Measurements from ENCODE around the gene CDR2. TPM values are rescaled to one million over a fixed set of nuclear protein-coding genes. Genes with fewer than 3 reads are reported as not detected.
A peak's percentile ranks its signal among the peaks of the same experiment; 100 is the strongest.

CDR2 gene
- total and polyA plus RNA-seq, 2 of the 13 experiments (the other 11 are each of a cell fraction or from before 2014, with no cell fraction given): 59.0 to 78.9 TPM

GRCh38 chr16:22324787-22325597, 49.4 kb downstream of the CDR2 start (continued):
- TF ChIP-seq ZNF550 (CRISPR knock-in tag; IDR thresholded peaks at IDR 0.05; ENCODE audit: borderline replicate concordance): no peak
- TF ChIP-seq ZNF549 (CRISPR knock-in tag; IDR thresholded peaks at IDR 0.05): no peak
- no peak for TF ChIP-seq PAXIP1 (CRISPR knock-in tag; conservative IDR thresholded peaks at IDR 0.05)
- TF ChIP-seq ZNF263 (CRISPR knock-in tag; IDR thresholded peaks at IDR 0.05): peak; percentile 61; the same call in 1 of the 2 replicates
- peak; percentile 38; the same call in 1 of the 2 replicates for TF ChIP-seq POLR2AphosphoS2 (IDR thresholded peaks at IDR 0.05; ENCODE audit: low read depth, low read length)
- no peak for TF ChIP-seq MTA3 (CRISPR knock-in tag; IDR thresholded peaks at IDR 0.05)
- no peak for TF ChIP-seq CREM (IDR thresholded peaks at IDR 0.05)
- no peak for TF ChIP-seq CREM (CRISPR knock-in tag; IDR thresholded peaks at IDR 0.05)
- TF ChIP-seq ZBTB7A (CRISPR knock-in tag; IDR thresholded peaks at IDR 0.05): no peak
- TF ChIP-seq ZNF318 (CRISPR knock-in tag; IDR thresholded peaks at IDR 0.05): no peak
- TF ChIP-seq ZNF354B (CRISPR knock-in tag; IDR thresholded peaks at IDR 0.05): no peak
- no peak for TF ChIP-seq KDM1A (CRISPR knock-in tag; IDR thresholded peaks at IDR 0.05)
- 0 out of 2 replicates have a peak, but pooled peaks have one; percentile 23 for TF ChIP-seq NBN (conservative IDR thresholded peaks at IDR 0.05)
- no peak for TF ChIP-seq ATF7 (IDR thresholded peaks at IDR 0.05)
- no peak for TF ChIP-seq ATF7 (CRISPR knock-in tag; IDR thresholded peaks at IDR 0.05)
- TF ChIP-seq NCOA2 (CRISPR knock-in tag; IDR thresholded peaks at IDR 0.05): no peak
- TF ChIP-seq POLR2AphosphoS5 (IDR thresholded peaks at IDR 0.05; ENCODE audit: low read depth, low read length): 0 out of 2 replicates have a peak, but pooled peaks have one; percentile 8
- no peak for TF ChIP-seq KLF15 (CRISPR knock-in tag; IDR thresholded peaks at IDR 0.05; ENCODE audit: borderline replicate concordance)

Data from HepG2 (cell line).